Right ventricle myocardium superior (tissue), 1 donor: ENCODE data around the gene IL11RA. TPM values are rescaled to one million over a fixed set of nuclear protein-coding genes. Genes with fewer than 3 reads are reported as not detected.

ENCODE experiments used
- ATAC-seq: fragments of 200-7000 bp; cut with Tn5 transposase; one replicate; pipeline ENCODE4 v1.9.1; 2020; ENCODE audit warnings: mild to moderate bottlenecking; ENCODE audit not compliant: poor library complexity
- DNase-seq: peaks from one replicate; pipeline ENCODE4 v3.0.0-alpha.2; 2020
- intact Hi-C: fragments of 100-400 bp; cut with DNase I; formaldehyde crosslinking; loops from one replicate; pipeline ENCODE4 v1.11.2; 2022
- long read RNA-seq: library from polyadenylated mRNA; unstranded; transcript quantifications from one replicate; pipeline ENCODE4 v2.0.0, GENCODE V29; 2021
- total RNA-seq: library from RNA; stranded (reverse); fragmentation: NEBNext Ultra II Directional; extraction: Animal tissue kit (Norgen Biotek cat#: 25700); gene quantifications from one replicate; pipeline ENCODE4 v1.2.1, GENCODE V29; 2021
- donor health status: DM: no; HTN: yes; CAD: no; lungs with severe emphysema.

Gene IL11RA
- 48.8 TPM for total RNA-seq
- long read RNA-seq, transcript IL11RA-202 (13 exons, 1,700 nt), result major isoform, 59 of 114 reads
- long read RNA-seq, partial matches to known transcripts, result 18 of 114 reads
- long read RNA-seq, other reads (novel, unspliced or antisense), result 35 of 114 reads

- peak; percentile 94 for DNase-seq
- intact Hi-C loops, result no loop called here
- peak; percentile 83 for ATAC-seq
Observed at GRCh38 chr9:34651876-34652601, at the start of gene IL11RA. IL11RA (plus strand) TSS chr9:34652185; CDS start chr9:34655218, 3,033 bp downstream.

GRCh38 chr9:34603610-34604231 is 48.3 kb upstream of the IL11RA start:
- ATAC-seq (peak; percentile 93), DNase-seq (peak; percentile 89)
- intact Hi-C loops, result loop anchor here (10.0 kb wide), 1 partner anchor 269 kb away; no protein-coding TSS in a partner anchor

- DNase-seq, result no peak
- intact Hi-C loops, result loop anchor here (10.0 kb wide), 1 partner anchor 271 kb away; no protein-coding TSS in a partner anchor
Observed at GRCh38 chr9:34606190-34606589, 45.8 kb upstream of the IL11RA start.

GRCh38 chr9:34606905-34607304 is 45.1 kb upstream of the IL11RA start:
- DNase-seq (no peak), ATAC-seq (no peak)
- intact Hi-C loops, result loop anchor here (10.0 kb wide), 1 partner anchor 272 kb away; no protein-coding TSS in a partner anchor

More at GRCh38 chr9:34606190-34606589, 45.8 kb upstream of the IL11RA start:
- no peak for ATAC-seq

DNA sequence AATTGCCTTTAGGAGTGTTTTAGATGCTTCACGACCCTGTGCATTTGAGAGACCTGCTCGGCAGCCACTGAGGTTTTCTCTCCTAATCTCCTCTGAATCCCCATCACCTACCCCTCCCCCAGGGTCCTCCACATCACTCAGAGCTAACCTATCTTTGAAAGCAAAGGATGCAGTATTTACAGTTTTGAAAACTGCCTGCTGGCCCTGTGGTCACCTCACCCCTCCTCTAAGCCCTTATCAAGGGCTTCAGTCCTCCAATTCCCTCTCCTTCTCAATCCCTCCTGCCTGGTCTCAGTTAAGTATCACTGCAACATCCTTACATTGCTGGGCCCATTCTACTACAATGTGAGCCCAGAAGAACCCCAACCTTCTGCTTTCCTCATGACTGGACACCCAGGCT is 44.7 kb upstream of the IL11RA start:
- no peak for DNase-seq
- no peak for ATAC-seq
- intact Hi-C loops, result loop anchor here (10.0 kb wide), 1 partner anchor 273 kb away; no protein-coding TSS in a partner anchor

DNA sequence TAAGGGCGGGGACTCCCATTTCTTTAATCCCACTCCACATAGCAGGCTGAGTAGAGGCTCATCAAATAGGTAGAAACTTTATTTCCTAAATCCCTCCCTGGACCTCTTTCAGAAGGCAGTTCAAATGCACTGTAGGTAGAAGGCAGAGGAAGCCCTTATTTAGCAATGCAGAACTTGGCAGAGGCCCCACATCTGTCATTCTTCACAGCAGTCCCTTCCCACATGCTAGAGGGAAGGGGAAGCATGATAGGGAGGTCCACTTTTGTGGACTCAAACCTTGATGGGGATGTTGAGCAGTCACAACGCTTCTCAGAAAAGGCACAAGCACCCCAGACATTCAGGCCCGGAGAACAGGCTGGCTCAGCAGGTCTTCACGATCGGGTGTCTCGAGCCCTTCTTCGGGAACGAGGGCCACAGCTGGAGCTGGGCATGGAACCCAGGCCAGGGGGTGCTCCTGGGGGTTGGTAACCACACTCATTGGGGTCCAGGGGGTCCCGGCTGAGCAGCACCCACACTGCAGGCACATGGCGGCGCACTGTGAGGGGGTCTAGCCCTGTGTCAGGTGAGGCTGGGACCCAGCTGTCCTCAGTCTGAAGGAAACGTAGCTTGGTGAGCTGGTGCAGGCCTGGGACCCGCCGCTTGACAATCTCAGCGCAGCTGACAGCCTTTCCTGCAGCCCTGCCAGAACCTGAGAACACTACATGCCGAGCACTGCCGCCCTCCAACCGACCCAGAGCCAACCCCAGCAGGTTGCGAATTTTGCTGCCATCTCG is 41.4 kb upstream of the IL11RA start:
- DNase-seq, result peak; percentile 55
- intact Hi-C loops, result loop anchor here (10.0 kb wide), 1 partner anchor 94 kb away; no protein-coding TSS in a partner anchor
- peak; percentile 38 for ATAC-seq

- DNase-seq, result no peak
- intact Hi-C loops, result loop anchor here (10.0 kb wide), 1 partner anchor 93 kb away; no protein-coding TSS in a partner anchor
- ATAC-seq, result peak; percentile 11
Observed at GRCh38 chr9:34611251-34611810, 40.7 kb upstream of the IL11RA start.

- DNase-seq, result peak; percentile 92
- peak; percentile 96 for ATAC-seq
- intact Hi-C loops, result loop anchor here (10.0 kb wide), 1 partner anchor 93 kb away; no protein-coding TSS in a partner anchor
Observed at GRCh38 chr9:34611811-34612787, 39.9 kb upstream of the IL11RA start, which contains the start of gene RPP25L. RPP25L (minus strand) TSS chr9:34612097; CDS start chr9:34611296, 801 bp downstream.

DNA sequence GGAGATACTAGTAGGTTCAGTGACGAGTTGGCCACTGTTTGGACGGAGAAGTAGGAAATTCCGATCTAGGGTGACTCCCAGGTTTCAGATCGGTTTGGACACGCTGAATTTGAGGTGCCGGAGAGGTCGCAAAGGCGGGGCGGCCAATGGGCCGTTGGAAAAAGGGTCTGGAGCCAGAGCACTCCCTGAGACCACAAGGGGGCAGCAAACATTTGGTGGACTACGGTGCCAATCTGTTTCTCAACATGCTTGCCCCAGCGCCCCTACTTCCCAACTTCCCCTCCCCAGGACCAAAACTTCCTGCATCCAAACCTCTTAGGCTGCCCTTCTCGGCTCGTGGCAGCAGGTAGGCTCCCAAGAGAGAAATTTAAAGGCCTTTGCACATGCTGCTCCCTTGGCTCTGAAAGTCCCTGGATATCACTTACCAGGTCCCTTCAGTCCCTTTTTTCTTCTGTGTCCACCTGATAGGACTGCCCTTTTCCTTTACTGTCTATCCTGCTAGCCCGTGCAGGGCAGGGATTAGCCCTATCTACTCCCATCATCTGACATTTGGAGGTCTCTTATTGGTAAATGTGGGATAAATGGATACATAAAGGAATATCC is 39.1 kb upstream of the IL11RA start:
- DNase-seq (peak; percentile 82), ATAC-seq (peak; percentile 75)
- intact Hi-C loops, result loop anchor here (10.0 kb wide), 1 partner anchor 92 kb away; no protein-coding TSS in a partner anchor

- no peak for DNase-seq
- intact Hi-C loops, result loop anchor here (10.0 kb wide), 1 partner anchor 90 kb away; no protein-coding TSS in a partner anchor
- no peak for ATAC-seq
Observed at GRCh38 chr9:34615132-34615531, 36.9 kb upstream of the IL11RA start.

GRCh38 chr9:34620061-34620994 is 31.7 kb upstream of the IL11RA start, which contains the start of gene DCTN3:
DCTN3 (minus strand) TSS chr9:34620495; CDS start chr9:34620464, 31 bp downstream.
- DNase-seq, result peak; percentile 96
- ATAC-seq, result peak; percentile 100
- intact Hi-C loops, result no loop called here

DNA sequence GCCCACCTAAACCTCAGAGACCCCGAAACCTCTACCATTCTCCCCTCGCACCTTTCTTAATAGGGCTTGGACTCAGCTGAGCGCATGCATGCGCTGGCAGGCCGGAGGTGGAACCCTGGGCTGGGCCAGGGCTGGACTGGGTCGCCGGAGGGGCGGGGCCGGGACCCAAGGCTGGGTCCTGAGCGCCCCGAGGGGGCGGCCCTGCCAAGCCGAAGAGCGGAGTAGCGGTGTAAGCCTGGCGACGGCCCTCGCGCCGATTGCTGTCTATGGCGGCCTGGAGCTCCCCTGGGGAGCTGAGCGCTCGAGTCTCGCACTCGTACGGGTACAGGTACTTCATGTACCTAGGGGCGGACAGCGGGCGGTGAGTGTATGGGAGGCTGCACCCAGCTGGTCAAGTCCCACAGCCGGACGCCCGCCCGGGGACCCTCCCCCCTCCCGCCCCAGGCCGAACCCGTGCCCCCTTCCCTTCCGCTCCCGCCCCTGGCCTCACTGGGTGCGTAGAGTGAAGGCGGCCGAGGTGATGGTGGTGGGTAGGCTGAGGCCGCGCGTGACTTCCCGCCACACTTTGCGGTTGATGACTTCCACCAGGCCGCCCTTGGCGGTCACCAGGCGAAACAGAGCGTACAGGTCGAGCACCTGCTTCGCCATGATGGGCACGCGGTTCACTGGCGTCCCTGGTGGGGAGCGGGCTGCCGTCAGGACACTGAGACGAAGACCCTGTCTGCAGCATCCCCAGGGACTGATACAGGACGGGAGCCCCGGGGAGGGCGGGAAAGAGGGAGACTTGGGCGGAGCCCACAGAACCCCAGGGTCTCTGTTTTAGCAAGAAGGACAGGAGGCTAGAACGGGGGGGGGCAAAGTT is 28.4 kb upstream of the IL11RA start:
- ATAC-seq (no peak), DNase-seq (no peak)
- intact Hi-C loops, result no loop called here

- intact Hi-C loops, result no loop called here
- DNase-seq, result no peak
- ATAC-seq, result no peak
Observed at GRCh38 chr9:34624475-34625185, 27.4 kb upstream of the IL11RA start.

GRCh38 chr9:34625186-34625486 is 26.8 kb upstream of the IL11RA start:
- intact Hi-C loops, result no loop called here
- ATAC-seq, result no peak
- DNase-seq, result no peak
